NCI-H1436 treated with DMSO at 0.1 percent for 48 hours (cell line): Measurements from ENCODE around the gene BECN2.

Experiments
- DNase-seq: peaks from one replicate; lab custom pipeline; 2025; lab: John Stamatoyannopoulos, UW

BECN2 gene

GRCh38 chr1:241957692-241958494 lies at the start of gene BECN2:
Gene BECN2 (plus strand): TSS chr1:241957767. CDS start chr1:241957767, 0 bp downstream.
- DNase-seq = no peak

- no peak for DNase-seq
Measured at GRCh38 chr1:241916196-241916595, 41.4 kb upstream of the BECN2 start.

GRCh38 chr1:241917487-241917886 lies 40.1 kb upstream of the BECN2 start:
- DNase-seq = no peak

- no peak for DNase-seq
Measured at GRCh38 chr1:241918879-241919278, 38.7 kb upstream of the BECN2 start.

GRCh38 chr1:241924080-241924808 lies 33.3 kb upstream of the BECN2 start:
- DNase-seq = no peak

GRCh38 chr1:241926141-241926540 lies 31.4 kb upstream of the BECN2 start:
- DNase-seq = no peak

GRCh38 chr1:241927321-241927720 lies 30.2 kb upstream of the BECN2 start:
- DNase-seq = no peak

GRCh38 chr1:241932845-241933244 lies 24.7 kb upstream of the BECN2 start:
- DNase-seq = no peak

- no peak for DNase-seq
Measured at GRCh38 chr1:241934201-241934848, 23.2 kb upstream of the BECN2 start.

- DNase-seq = no peak
Measured at GRCh38 chr1:241934866-241935265, 22.7 kb upstream of the BECN2 start.

GRCh38 chr1:241939798-241940197 lies 17.8 kb upstream of the BECN2 start:
- no peak for DNase-seq

- no peak for DNase-seq
Measured at GRCh38 chr1:241942738-241943137, 14.8 kb upstream of the BECN2 start.

- DNase-seq = no peak
Measured at GRCh38 chr1:241944300-241944699, 13.3 kb upstream of the BECN2 start.

GRCh38 chr1:241947354-241947753 lies 10.2 kb upstream of the BECN2 start:
- no peak for DNase-seq

GRCh38 chr1:241950390-241950789 lies 7.2 kb upstream of the BECN2 start:
- no peak for DNase-seq

GRCh38 chr1:241962153-241962552 lies 4.6 kb downstream of the BECN2 start:
- no peak for DNase-seq

GRCh38 chr1:241963722-241964121 lies 6.2 kb downstream of the BECN2 start:
- no peak for DNase-seq

- DNase-seq = no peak
Measured at GRCh38 chr1:241964550-241965282, 7.1 kb downstream of the BECN2 start.

GRCh38 chr1:241968611-241969010 lies 11.0 kb downstream of the BECN2 start:
- DNase-seq = no peak

GRCh38 chr1:241972703-241973369 lies 15.3 kb downstream of the BECN2 start:
- no peak for DNase-seq

- no peak for DNase-seq
Measured at GRCh38 chr1:241976229-241976628, 18.7 kb downstream of the BECN2 start.

GRCh38 chr1:241979071-241979470 lies 21.5 kb downstream of the BECN2 start:
- no peak for DNase-seq
